T-cell (primary cell): ENCODE measurements around the gene STK32A. TPM values are rescaled to one million over a fixed set of nuclear protein-coding genes. Genes with fewer than 3 reads are reported as not detected.

ENCODE experiments used
- ATAC-seq, 4 experiments: fragments of 200-7000 bp in 3 of 4; fragments of 150-1000 bp in 1 of 4; cut with Tn5 transposase; replicated peaks in 1 of 4; 1 replicate in 3 of 4; 2 replicates in 1 of 4; pipeline ENCODE4 v1.10.0; 2021; ENCODE audit warnings: moderate library complexity in 3 of 4, mild to moderate bottlenecking in 2 of 4, moderate number of reproducible peaks in 1 of 4
- CTCF ChIA-PET, 2 donors: fragments of 300-600 bp; sonication (Branson Sonifier 250); formaldehyde crosslinking; loops; one replicate each; lab custom pipeline; 2022; ENCODE audit warnings: antibody characterized with exemption in 2 of 2; lab: Charles Lee
- POLR2A ChIA-PET, 2 donors: fragments of 300-600 bp; sonication (Branson Sonifier 250); formaldehyde crosslinking; loops; one replicate each; lab custom pipeline; 2022; ENCODE audit warnings: antibody characterized with exemption in 2 of 2; lab: Charles Lee
- DNase-seq, 35 experiments: peaks; one replicate each; pipeline versions ENCODE4 v3.0.0 to v3.0.0-alpha.2; 2013 to 2023
- H3K27ac ChIP-seq: one replicate; pipeline ENCODE4 v1.5.1; 2013; ENCODE audit warnings: low read length
- H3K27me3 ChIP-seq, 2 experiments: replicated peaks in 1 of 2; 1 replicate in 1 of 2; 2 replicates in 1 of 2; pipeline versions ENCODE4 v1.6.1 to v1.7.0; 2013; ENCODE audit warnings: low read length in 1 of 2, mixed read lengths in 1 of 2; ENCODE audit not compliant: control insufficient read depth in 2 of 2, insufficient read depth in 2 of 2; ENCODE audit errors: extremely low read depth in 1 of 2
- H3K36me3 ChIP-seq, 2 donors: 1 replicate in 1 of 2; 2 replicates in 1 of 2; pipeline versions ENCODE4 v1.6.1 to v1.7.0; 2013; ENCODE audit warnings: low read length in 1 of 2; ENCODE audit not compliant: control insufficient read depth in 2 of 2, insufficient read depth in 1 of 2; ENCODE audit errors: extremely low read depth in 1 of 2
- H3K4me1 ChIP-seq, 2 experiments: 1 replicate in 1 of 2; 2 replicates in 1 of 2; pipeline versions ENCODE4 v1.6.1 to v1.7.0; 2013; ENCODE audit warnings: low read length in 2 of 2, mixed read lengths in 1 of 2; ENCODE audit not compliant: insufficient read depth in 2 of 2, control insufficient read depth in 1 of 2; ENCODE audit errors: extremely low read depth in 1 of 2
- H3K4me3 ChIP-seq, 2 donors: 1 replicate in 1 of 2; 2 replicates in 1 of 2; pipeline versions ENCODE4 v1.5.1 to v1.7.0; 2013; ENCODE audit warnings: mild to moderate bottlenecking in 2 of 2, low read length in 1 of 2, moderate library complexity in 1 of 2; ENCODE audit not compliant: control insufficient read depth in 1 of 2; ENCODE audit errors: extremely low read depth in 1 of 2
- H3K9me3 ChIP-seq: 2 replicates; pipeline ENCODE4 v1.7.0; 2013
- H3K27ac Mint-ChIP-seq, 2 donors: one replicate each; pipeline ENCODE4 v1.8.0; 2020 to 2021; ENCODE audit warnings: mild to moderate bottlenecking in 2 of 2, mixed read lengths in 2 of 2
- H3K27me3 Mint-ChIP-seq, 2 donors: one replicate each; pipeline ENCODE4 v1.8.0; 2021 to 2022; ENCODE audit warnings: mixed read lengths in 2 of 2
- H3K36me3 Mint-ChIP-seq: one replicate; pipeline ENCODE4 v1.8.0; 2021; ENCODE audit warnings: mixed read lengths
- H3K4me1 Mint-ChIP-seq, 3 donors: one replicate each; pipeline ENCODE4 v1.8.0; 2020 to 2022; ENCODE audit warnings: mixed read lengths in 3 of 3, mild to moderate bottlenecking in 1 of 3
- H3K4me3 Mint-ChIP-seq, 3 donors: one replicate each; pipeline ENCODE4 v1.8.0; 2020 to 2022; ENCODE audit warnings: mild to moderate bottlenecking in 3 of 3, mixed read lengths in 3 of 3, moderate library complexity in 3 of 3
- H3K9me3 Mint-ChIP-seq, 3 donors: one replicate each; pipeline ENCODE4 v1.8.0; 2020 to 2022; ENCODE audit warnings: mixed read lengths in 3 of 3
- WGBS: methylation state at CpG from one replicate; pipeline ENCODE4 v1.1.5; 2013; ENCODE audit warnings: missing lambda C conversion rate; ENCODE audit not compliant: insufficient coverage; 5-methylcytosine and 5-hydroxymethylcytosine counted together
- total RNA-seq, 35 experiments: library from RNA in 6 of 35; stranded (reverse) in 6 of 35; fragments of 120-200 nt in 1 of 35; gene quantifications; one replicate each; pipeline versions ENCODE4 v1.2.1 to v1.2.4 and lab custom pipeline; 2013 to 2026

Gene STK32A
- total RNA-seq, 5 donors from 2014 or later (not counting 1 experiment from before 2014, with no cell fraction given) = not detected

DNA sequence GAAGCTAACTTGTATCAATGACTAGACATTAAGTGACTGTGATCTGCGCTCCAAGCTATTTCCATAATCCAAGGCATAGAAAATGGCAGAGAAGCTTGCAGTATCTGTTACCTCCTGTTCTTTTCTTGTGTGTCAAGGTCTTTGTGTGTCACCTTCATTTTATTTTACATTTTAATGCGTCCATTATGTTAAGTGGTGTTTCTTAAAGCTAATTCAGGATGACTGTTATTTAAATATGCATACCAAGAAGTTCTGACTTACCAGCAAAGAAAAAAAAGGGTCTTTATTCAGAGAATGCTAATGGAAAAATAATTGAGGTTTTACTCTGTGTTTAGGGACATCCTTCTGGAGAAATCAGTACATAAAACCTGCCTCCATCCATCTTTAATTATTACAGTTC is 52.3 kb downstream of the STK32A start:
- peaks cover 12 to 27% (median 14%) of the 10 kb centered on the region in 3 donors for H3K9me3 Mint-ChIP-seq
- H3K27me3 Mint-ChIP-seq = no peaks in the 10 kb centered on the region
- Histone ChIP-seq H3K4me1 (no peaks in the 10 kb centered on the region), H3K4me3 (no peak overlapping the region), H3K27me3 (no peaks in the 10 kb centered on the region), H3K27ac (no peak overlapping the region), H3K9me3 (no peaks in the 10 kb centered on the region), H3K36me3 (no peaks in the 10 kb centered on the region)
- H3K27ac Mint-ChIP-seq = no peak overlapping the region
- H3K36me3 Mint-ChIP-seq = no peaks in the 10 kb centered on the region
- WGBS = 100% methylated on average over 1 of the region's 2 CpGs
- no peak for DNase-seq
- CTCF ChIA-PET = no interaction called here
- no peak overlapping the region for H3K4me3 Mint-ChIP-seq
- POLR2A ChIA-PET = no interaction called here
- no peak for ATAC-seq
- H3K4me1 Mint-ChIP-seq = no peaks in the 10 kb centered on the region

DNA sequence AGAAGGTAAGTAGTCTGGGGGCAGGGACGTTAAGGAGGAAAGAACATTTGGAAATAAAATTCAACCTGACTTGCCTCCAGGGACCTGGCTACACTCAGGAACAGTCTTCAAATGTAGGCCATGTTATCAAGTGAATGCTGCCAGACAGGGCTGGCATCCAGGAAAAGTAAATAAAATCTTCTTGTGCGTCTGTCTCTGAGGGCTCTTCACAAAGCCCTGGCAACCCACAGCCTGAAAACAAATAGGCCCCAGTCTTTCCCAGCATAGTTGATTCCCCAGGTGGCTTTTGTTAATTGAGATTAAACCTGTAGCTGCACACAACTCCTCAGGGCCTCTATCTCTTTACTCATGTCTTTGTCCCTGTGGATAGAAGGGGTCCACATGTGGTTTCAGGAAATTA is 55.4 kb downstream of the STK32A start:
- H3K27ac ChIP-seq = no peak overlapping the region
- DNase-seq (no peak), ATAC-seq (no peak)
- Mint-ChIP-seq H3K36me3 (no peaks in the 10 kb centered on the region), H3K9me3 (peaks cover 0 to 11% (median 7%) of the 10 kb centered on the region in 3 donors), H3K27ac (no peak overlapping the region), H3K4me1 (no peaks in the 10 kb centered on the region), H3K4me3 (no peak overlapping the region), H3K27me3 (no peaks in the 10 kb centered on the region)
- no peaks in the 10 kb centered on the region for H3K36me3 ChIP-seq
- ChIA-PET CTCF (no interaction called here), POLR2A (no interaction called here)
- H3K9me3 ChIP-seq = no peaks in the 10 kb centered on the region
- no peaks in the 10 kb centered on the region for H3K4me1 ChIP-seq
- no peak overlapping the region for H3K4me3 ChIP-seq
- 57% methylated on average over 1 of the region's 2 CpGs for WGBS
- no peaks in the 10 kb centered on the region for H3K27me3 ChIP-seq

DNA sequence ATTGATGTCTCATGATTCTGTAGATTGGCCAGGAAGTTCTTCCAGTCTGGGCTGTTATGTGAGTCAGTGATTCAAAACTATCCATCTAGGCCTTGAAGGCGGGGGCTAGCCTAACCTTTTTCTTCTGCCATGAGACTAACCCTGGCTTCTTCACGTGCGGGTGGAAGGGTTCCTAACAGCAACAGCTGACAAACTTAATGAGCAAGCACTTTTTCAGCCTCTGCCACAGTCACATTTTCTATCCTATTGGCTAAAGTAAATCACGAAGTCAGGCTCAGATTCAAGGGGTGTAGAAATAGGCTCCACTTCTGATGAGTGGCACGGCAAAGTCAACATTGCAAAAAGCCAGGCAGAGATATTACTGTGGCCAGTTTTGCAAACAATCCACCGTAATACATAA is 68.4 kb downstream of the STK32A start:
- Histone ChIP-seq H3K27ac (no peak overlapping the region), H3K27me3 (no peaks in the 10 kb centered on the region), H3K4me1 (no peaks in the 10 kb centered on the region), H3K4me3 (no peak overlapping the region), H3K36me3 (no peaks in the 10 kb centered on the region), H3K9me3 (no peaks in the 10 kb centered on the region)
- Mint-ChIP-seq H3K4me3 (no peak overlapping the region), H3K27me3 (no peaks in the 10 kb centered on the region), H3K36me3 (no peaks in the 10 kb centered on the region), H3K9me3 (peaks cover 0 to 7% (median 4%) of the 10 kb centered on the region in 3 donors), H3K4me1 (no peaks in the 10 kb centered on the region), H3K27ac (no peak overlapping the region)
- ChIA-PET CTCF (no interaction called here), POLR2A (no interaction called here)
- DNase-seq (no peak), ATAC-seq (no peak)
- 54% methylated on average over 3 of the region's 6 CpGs for WGBS

DNA sequence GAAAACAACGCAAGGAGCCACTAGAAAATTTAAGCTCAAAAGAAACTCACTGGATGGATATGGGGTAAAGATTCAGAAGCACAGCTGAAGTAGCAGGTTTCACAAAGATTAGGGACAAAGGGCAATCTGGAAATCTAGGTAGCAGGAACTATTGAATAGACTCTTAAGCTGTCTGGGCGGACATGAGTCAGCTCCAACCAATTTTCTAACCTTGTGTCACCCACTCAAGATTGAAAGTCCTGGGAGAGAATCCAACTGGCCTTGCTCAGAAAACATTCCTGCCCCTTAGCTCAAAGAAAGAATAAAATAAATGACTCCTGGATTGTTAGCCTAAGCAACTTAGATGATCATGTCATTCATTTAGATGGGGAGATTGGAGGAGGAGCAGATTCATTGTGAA is 69.2 kb downstream of the STK32A start:
- Histone ChIP-seq H3K36me3 (no peaks in the 10 kb centered on the region), H3K4me1 (no peaks in the 10 kb centered on the region), H3K9me3 (no peaks in the 10 kb centered on the region), H3K27ac (no peak overlapping the region), H3K27me3 (no peaks in the 10 kb centered on the region), H3K4me3 (no peak overlapping the region)
- Mint-ChIP-seq H3K4me1 (no peaks in the 10 kb centered on the region), H3K4me3 (no peak overlapping the region), H3K27ac (no peak overlapping the region), H3K36me3 (no peaks in the 10 kb centered on the region), H3K9me3 (peaks cover 0 to 7% (median 4%) of the 10 kb centered on the region in 3 donors), H3K27me3 (no peaks in the 10 kb centered on the region)
- ATAC-seq (no peak), DNase-seq (no peak)
- ChIA-PET CTCF (no interaction called here), POLR2A (no interaction called here)
- no CpG with 5 or more reads among the region's 2 CpGs for WGBS

DNA sequence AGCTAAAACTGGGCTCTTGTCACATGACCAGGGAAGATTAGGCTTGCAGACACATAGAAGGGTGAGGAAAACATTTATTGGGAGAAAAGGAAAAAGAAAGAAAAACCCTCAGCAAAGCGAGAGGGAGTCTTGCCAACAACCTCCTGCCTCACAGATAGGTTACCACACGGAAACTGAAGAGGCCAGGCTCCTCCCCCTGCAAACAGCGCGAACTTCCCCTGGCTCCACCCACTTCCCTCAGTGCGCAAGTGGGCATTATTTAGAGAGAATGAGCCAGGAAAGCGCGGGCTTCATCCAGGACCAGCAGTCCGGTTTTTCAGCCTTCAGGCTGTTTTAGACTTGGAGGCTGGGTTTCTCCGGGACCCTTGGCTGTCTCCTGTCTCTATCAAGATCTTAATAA is 70.3 kb downstream of the STK32A start:
- no peak overlapping the region for H3K4me3 Mint-ChIP-seq
- no peaks in the 10 kb centered on the region for H3K9me3 ChIP-seq
- H3K27ac Mint-ChIP-seq = no peak overlapping the region
- no peaks in the 10 kb centered on the region for H3K27me3 ChIP-seq
- H3K4me1 Mint-ChIP-seq = no peaks in the 10 kb centered on the region
- ATAC-seq = no peak
- ChIA-PET POLR2A (no interaction called here), CTCF (no interaction called here)
- no peaks in the 10 kb centered on the region for H3K36me3 Mint-ChIP-seq
- H3K4me3 ChIP-seq = no peak overlapping the region
- H3K27ac ChIP-seq = no peak overlapping the region
- H3K9me3 Mint-ChIP-seq = peaks cover 0 to 7% (median 4%) of the 10 kb centered on the region in 3 donors
- no peaks in the 10 kb centered on the region for H3K4me1 ChIP-seq
- no peaks in the 10 kb centered on the region for H3K36me3 ChIP-seq
- WGBS = 60% methylated on average over 2 of the region's 9 CpGs
- no peak for DNase-seq
- H3K27me3 Mint-ChIP-seq = no peaks in the 10 kb centered on the region

DNA sequence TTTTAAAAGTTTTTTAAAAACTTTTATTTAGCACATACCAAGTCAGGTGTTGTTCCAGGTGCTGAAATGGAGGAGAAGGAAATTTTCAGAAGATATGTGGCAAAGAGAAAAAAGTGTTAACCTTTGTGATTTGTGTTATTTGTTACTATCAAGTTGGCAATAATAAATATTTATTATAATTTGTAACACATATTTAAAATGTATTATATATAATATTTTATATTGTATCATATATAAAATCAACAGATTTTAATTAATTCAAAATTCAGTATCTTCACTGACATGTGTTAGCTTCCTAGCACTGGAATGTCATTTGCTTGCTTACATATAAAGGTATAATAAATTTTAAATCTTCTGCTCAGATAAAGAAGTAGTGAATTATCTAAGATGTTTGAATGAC is 71.5 kb downstream of the STK32A start:
- Mint-ChIP-seq H3K4me1 (no peaks in the 10 kb centered on the region), H3K9me3 (peaks cover 0 to 7% (median 4%) of the 10 kb centered on the region in 3 donors), H3K4me3 (no peak overlapping the region), H3K36me3 (no peaks in the 10 kb centered on the region), H3K27ac (no peak overlapping the region), H3K27me3 (no peaks in the 10 kb centered on the region)
- ChIA-PET POLR2A (no interaction called here), CTCF (no interaction called here)
- Histone ChIP-seq H3K27ac (no peak overlapping the region), H3K4me3 (no peak overlapping the region), H3K4me1 (no peaks in the 10 kb centered on the region), H3K27me3 (no peaks in the 10 kb centered on the region), H3K9me3 (no peaks in the 10 kb centered on the region), H3K36me3 (no peaks in the 10 kb centered on the region)
- no peak for DNase-seq
- no peak for ATAC-seq

DNA sequence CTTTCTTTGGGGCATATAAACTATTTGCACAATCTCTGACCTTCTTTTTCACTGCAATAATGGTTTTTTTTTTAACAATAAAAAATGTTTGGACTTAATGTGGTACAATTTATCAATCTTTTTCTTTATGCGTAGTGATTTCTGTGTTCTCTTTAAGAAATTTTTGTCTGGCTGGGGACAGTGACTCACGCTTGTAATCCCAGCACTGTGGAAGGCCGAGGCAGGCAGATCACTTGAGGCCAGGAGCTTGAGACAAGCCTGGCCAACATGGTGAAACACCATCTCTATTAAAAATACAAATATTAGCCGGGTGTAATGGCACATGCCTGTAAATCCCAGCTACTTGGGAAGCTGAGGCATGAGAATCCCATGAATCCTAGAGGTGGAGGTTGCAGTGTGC is 72.3 kb downstream of the STK32A start:
- no peaks in the 10 kb centered on the region for H3K4me1 ChIP-seq
- no peaks in the 10 kb centered on the region for H3K4me1 Mint-ChIP-seq
- H3K27me3 Mint-ChIP-seq = no peaks in the 10 kb centered on the region
- H3K9me3 ChIP-seq = no peaks in the 10 kb centered on the region
- no peak overlapping the region for H3K4me3 ChIP-seq
- H3K27ac ChIP-seq = no peak overlapping the region
- H3K36me3 Mint-ChIP-seq = no peaks in the 10 kb centered on the region
- no peaks in the 10 kb centered on the region for H3K36me3 ChIP-seq
- peaks cover 0 to 7% (median 4%) of the 10 kb centered on the region in 3 donors for H3K9me3 Mint-ChIP-seq
- ChIA-PET CTCF (no interaction called here), POLR2A (interaction anchor here in 1 of 2 donors (0.6 kb wide), 1 partner anchor 14 kb away, joined by 3 read pairs; no protein-coding TSS in a partner anchor)
- ATAC-seq (no peak), DNase-seq (no peak)
- no peak overlapping the region for H3K27ac Mint-ChIP-seq
- no peaks in the 10 kb centered on the region for H3K27me3 ChIP-seq
- no peak overlapping the region for H3K4me3 Mint-ChIP-seq
- no CpG with 5 or more reads among the region's 4 CpGs for WGBS
